Measurements from ENCODE around the gene SOX1. TPM values are rescaled to one million over a fixed set of nuclear protein-coding genes. Genes with fewer than 3 reads are reported as not detected.

Gene SOX1
- total RNA-seq (2022; extraction: Qiagen RNA extraction), result not detected in 5 replicates

DNA sequence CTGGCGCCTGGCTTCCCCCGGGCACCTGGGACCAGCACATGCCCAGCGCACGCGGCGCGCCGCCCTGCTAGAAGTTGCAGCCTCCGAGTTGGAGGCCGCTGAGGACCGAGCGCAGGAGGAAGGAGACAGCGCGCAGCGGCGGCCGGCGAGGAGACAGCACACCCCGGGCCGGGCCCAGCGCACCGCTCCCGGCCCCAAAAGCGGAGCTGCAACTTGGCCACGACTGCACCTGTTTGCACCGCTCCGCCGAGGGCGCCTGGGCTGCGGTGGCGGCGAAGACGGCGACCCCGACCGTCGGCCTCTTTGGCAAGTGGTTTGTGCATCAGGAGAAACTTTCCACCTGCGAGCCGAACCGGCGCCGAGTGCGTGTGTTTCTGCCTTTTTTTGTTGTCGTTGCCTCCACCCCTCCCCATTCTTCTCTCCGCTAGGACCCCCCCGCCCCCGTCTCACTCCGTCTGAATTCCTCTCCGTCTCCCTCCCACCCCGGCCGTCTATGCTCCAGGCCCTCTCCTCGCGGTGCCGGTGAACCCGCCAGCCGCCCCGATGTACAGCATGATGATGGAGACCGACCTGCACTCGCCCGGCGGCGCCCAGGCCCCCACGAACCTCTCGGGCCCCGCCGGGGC lies at the start of gene SOX1:
Gene SOX1 (plus strand): TSS at position 34 of the 626 bp plus-strand sequence. CDS start 510 bp downstream, at position 544.

All from A549 treated with Mapracorat at 1 μM for 4 hours (cell line).